HL-60 (cell line): ENCODE measurements around the gene NAA80.

Experiments
- DNase-seq, 2 experiments: peaks; one replicate each; pipeline ENCODE4 v3.0.0-alpha.2; 2010 to 2020; ENCODE audit warnings: low read depth in 1 of 2, low spot score in 1 of 2
- H3K27ac ChIP-seq: fragments of 250-450 bp; sonication (Bioruptor Pico); replicated peaks from 2 replicates; pipeline ENCODE4 v1.5.1; 2020; ENCODE audit warnings: mild to moderate bottlenecking, moderate library complexity
- H3K27me3 ChIP-seq: fragments of 250-450 bp; sonication (Bioruptor Pico); 2 replicates; pipeline ENCODE4 v1.5.1; 2021; ENCODE audit warnings: mild to moderate bottlenecking, moderate library complexity; ENCODE audit not compliant: insufficient read depth, poor library complexity, severe bottlenecking
- H3K4me3 ChIP-seq: replicated peaks from 2 replicates; pipeline ENCODE4 v1.5.1; 2011; ENCODE audit warnings: mild to moderate bottlenecking, control low read depth, low read length; ENCODE audit not compliant: insufficient read depth
- CTCF ChIP-seq: IDR thresholded peaks from one replicate; pipeline ENCODE4 v1.5.1; 2011; ENCODE audit warnings: low read length, control low read depth, inconsistent platforms; ENCODE audit not compliant: insufficient read depth
- GABPA ChIP-seq: IDR thresholded peaks from 2 replicates; pipeline ENCODE4 v1.6.1; 2012; ENCODE audit warnings: low read depth
- POLR2AphosphoS5 ChIP-seq: IDR thresholded peaks from 2 replicates; pipeline ENCODE4 v1.6.1; 2012; ENCODE audit warnings: low read depth
- REST ChIP-seq: IDR thresholded peaks from 2 replicates; pipeline ENCODE4 v1.6.1; 2012; ENCODE audit warnings: low read depth; ENCODE audit not compliant: insufficient replicate concordance
- SPI1 ChIP-seq: IDR thresholded peaks from 2 replicates; pipeline ENCODE4 v1.6.1; 2012; ENCODE audit warnings: low read depth, mild to moderate bottlenecking, borderline replicate concordance

NAA80 gene

GRCh38 chr3:50339485-50340146 lies 40.4 kb upstream of the NAA80 start:
- Histone ChIP-seq H3K27ac (peak overlapping the region; percentile 99), H3K4me3 (peak overlapping the region; percentile 68), H3K27me3 (no peaks in the 10 kb centered on the region)
- DNase-seq, result no peak
- TF ChIP-seq SPI1, result no peak
- no peak for TF ChIP-seq REST
- no peak for TF ChIP-seq POLR2AphosphoS5
- no peak for TF ChIP-seq GABPA
- TF ChIP-seq CTCF, result no peak

GRCh38 chr3:50338965-50339364 lies 39.8 kb upstream of the NAA80 start:
- DNase-seq, result peak in 1 of 2 experiments; percentile 64
- TF ChIP-seq REST (no peak), SPI1 (peak; percentile 54; the same call in 1 of the 2 replicates)
- Histone ChIP-seq H3K27me3 (no peaks in the 10 kb centered on the region), H3K27ac (peak overlapping the region; percentile 99), H3K4me3 (peak overlapping the region; percentile 68)

GRCh38 chr3:50337175-50337861 lies 38.1 kb upstream of the NAA80 start:
- no peak for TF ChIP-seq CTCF
- peak; percentile 96 for TF ChIP-seq POLR2AphosphoS5

GRCh38 chr3:50336452-50337174 lies 37.4 kb upstream of the NAA80 start:
- DNase-seq, result no peak
- Histone ChIP-seq H3K27me3 (no peaks in the 10 kb centered on the region), H3K4me3 (peak overlapping the region; percentile 68), H3K27ac (peak overlapping the region; percentile 99)
- no peak for TF ChIP-seq REST

More at GRCh38 chr3:50337175-50337861, 38.1 kb upstream of the NAA80 start:
- no peaks in the 10 kb centered on the region for H3K27me3 ChIP-seq
- DNase-seq, result peak; percentile 98 to 100
- H3K27ac ChIP-seq, result peak overlapping the region; percentile 99
- H3K4me3 ChIP-seq, result peak overlapping the region; percentile 68
